Spleen (tissue), 7 donors: ENCODE results near the gene TMEM88.
A peak's percentile ranks its signal among the peaks of the same experiment; 100 is the strongest.

Experiments used
- POLR2A ChIP-seq, 3 donors: fragments of 450-650 bp; IDR thresholded peaks; one replicate each; pipeline ENCODE4 v1.5.1; 2017; ENCODE audit warnings: antibody characterized with exemption in 3 of 3, mild to moderate bottlenecking in 1 of 3
- TF ChIP-seq, protein P1 (sequence below), 11 experiments: fragments of 200-600 bp in 7 of 11; fragments of 450-650 bp in 4 of 11; sonication (generic) in 4 of 11; IDR thresholded peaks in 8 of 11; conservative IDR thresholded peaks in 3 of 11; 1 replicate in 7 of 11; 2 replicates in 4 of 11; pipeline versions ENCODE4 v1.4.0 to v1.8.0; 2016 to 2021; ENCODE audit warnings: antibody characterized with exemption in 11 of 11, inconsistent platforms in 4 of 11, mild to moderate bottlenecking in 1 of 11
- donor health status: DM: no; HTN: no; CAD: no; lungs with moderate emphysema.
- donor health status: DM: no; HTN: no; CAD: no.
- donor health status: DM: no; HTN: no; CAD: no.

DNA sequence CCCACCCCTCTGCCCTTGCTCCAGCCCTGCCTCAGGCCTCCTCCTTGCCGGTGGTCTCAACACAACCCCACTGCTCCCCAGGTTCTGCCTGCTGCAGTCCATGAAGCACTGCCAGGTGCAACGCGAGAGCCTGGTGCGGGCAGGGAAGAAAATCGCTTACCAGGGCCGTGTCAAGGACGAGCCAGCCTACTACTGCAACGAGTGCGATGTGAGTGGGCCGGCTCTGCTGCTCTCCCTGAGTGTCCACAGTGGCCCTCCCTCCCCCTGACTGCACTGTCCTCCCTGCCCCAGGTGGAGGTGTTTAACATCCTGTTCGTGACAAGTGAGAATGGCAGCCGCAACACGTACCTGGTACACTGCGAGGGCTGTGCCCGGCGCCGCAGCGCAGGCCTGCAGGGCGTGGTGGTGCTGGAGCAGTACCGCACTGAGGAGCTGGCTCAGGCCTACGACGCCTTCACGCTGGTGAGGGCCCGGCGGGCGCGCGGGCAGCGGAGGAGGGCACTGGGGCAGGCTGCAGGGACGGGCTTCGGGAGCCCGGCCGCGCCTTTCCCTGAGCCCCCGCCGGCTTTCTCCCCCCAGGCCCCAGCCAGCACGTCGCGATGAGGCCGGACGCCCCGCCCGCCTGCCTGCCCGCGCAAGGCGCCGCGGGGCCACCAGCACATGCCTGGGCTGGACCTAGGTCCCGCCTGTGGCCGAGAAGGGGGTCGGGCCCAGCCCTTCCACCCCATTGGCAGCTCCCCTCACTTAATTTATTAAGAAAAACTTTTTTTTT, 1.8 kb upstream of the TMEM88 start:
- TF ChIP-seq, protein P1, sequence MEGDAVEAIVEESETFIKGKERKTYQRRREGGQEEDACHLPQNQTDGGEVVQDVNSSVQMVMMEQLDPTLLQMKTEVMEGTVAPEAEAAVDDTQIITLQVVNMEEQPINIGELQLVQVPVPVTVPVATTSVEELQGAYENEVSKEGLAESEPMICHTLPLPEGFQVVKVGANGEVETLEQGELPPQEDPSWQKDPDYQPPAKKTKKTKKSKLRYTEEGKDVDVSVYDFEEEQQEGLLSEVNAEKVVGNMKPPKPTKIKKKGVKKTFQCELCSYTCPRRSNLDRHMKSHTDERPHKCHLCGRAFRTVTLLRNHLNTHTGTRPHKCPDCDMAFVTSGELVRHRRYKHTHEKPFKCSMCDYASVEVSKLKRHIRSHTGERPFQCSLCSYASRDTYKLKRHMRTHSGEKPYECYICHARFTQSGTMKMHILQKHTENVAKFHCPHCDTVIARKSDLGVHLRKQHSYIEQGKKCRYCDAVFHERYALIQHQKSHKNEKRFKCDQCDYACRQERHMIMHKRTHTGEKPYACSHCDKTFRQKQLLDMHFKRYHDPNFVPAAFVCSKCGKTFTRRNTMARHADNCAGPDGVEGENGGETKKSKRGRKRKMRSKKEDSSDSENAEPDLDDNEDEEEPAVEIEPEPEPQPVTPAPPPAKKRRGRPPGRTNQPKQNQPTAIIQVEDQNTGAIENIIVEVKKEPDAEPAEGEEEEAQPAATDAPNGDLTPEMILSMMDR (IDR thresholded peaks at IDR 0.05 in 8 of 11, conservative IDR thresholded peaks at IDR 0.05 in 3 of 11) = peak in 1 of 11 experiments; percentile 7
- no peak for TF ChIP-seq POLR2A (IDR thresholded peaks at IDR 0.05)
